Measurements from ENCODE around the gene NPPC. TPM values are rescaled to one million over a fixed set of nuclear protein-coding genes. Genes with fewer than 3 reads are reported as not detected.

NPPC gene
- polyA plus RNA-seq, 1 donor from 2014 or later: 2.7 TPM

DNA sequence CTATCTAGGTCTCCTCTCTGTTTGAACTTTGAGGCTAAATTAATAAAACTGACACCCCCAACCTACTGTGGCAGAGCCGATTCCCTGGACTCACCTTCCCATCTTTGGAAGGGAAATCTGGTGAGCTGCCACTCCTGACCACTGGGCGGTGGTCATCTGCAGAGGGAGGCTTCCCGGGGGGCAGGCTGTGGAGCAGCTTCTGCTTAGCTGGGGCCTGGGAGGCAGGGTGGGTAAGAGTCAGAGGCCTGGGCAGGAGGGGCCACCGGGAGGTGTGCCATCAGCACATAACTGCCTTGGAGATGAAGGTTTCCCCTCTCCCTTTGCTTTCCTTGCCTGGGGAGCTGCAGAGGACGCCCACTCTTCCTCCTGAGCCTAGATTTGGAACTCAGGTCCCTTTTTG is 2.3 kb upstream of the NPPC start:
- Histone ChIP-seq H4K20me1 (ENCODE audit: insufficient read depth) (no peaks in the 10 kb centered on the region), H3K4me2 (ENCODE audit: low read length) (no peak overlapping the region), H3K27me3 (ENCODE audit: insufficient read depth, low read depth, low read length) (peaks cover 45% of the 10 kb centered on the region), H3K4me3 (ENCODE audit: low read length) (no peak overlapping the region), H3K9ac (ENCODE audit: low read length) (no peak overlapping the region), H2AFZ (ENCODE audit: low read depth, low read length) (no peak overlapping the region), H3F3A (ENCODE audit: insufficient read depth, low read length, poor library complexity, severe bottlenecking) (no peaks in the 10 kb centered on the region), H3K9me3 (ENCODE audit: low read length) (no peaks in the 10 kb centered on the region), H3K27ac (ENCODE audit: low read length) (no peak overlapping the region), H3K79me2 (replicated peaks; ENCODE audit: insufficient read depth, low read length) (no peaks in the 10 kb centered on the region), H3K9me2 (ENCODE audit: insufficient read depth, low read length) (no peaks in the 10 kb centered on the region), H3K36me3 (ENCODE audit: insufficient read depth, low read length) (no peaks in the 10 kb centered on the region)
- TF ChIP-seq EZH2 (IDR thresholded peaks at IDR 0.05; ENCODE audit: borderline replicate concordance, insufficient read depth, low read length, poor library complexity, severe bottlenecking) (no peak), MXI1 (conservative IDR thresholded peaks at IDR 0.05; ENCODE audit: poor library complexity, severe bottlenecking) (no peak), POLR2AphosphoS5 (IDR thresholded peaks at IDR 0.05) (no peak), TAF1 (IDR thresholded peaks at IDR 0.05; ENCODE audit: low read depth) (no peak), EP300 (conservative IDR thresholded peaks at IDR 0.05; ENCODE audit: poor library complexity, severe bottlenecking) (no peak), RAD21 (conservative IDR thresholded peaks at IDR 0.05) (no peak), SMC3 (conservative IDR thresholded peaks at IDR 0.05; ENCODE audit: poor library complexity) (no peak)
- TF ChIP-seq, protein P1, sequence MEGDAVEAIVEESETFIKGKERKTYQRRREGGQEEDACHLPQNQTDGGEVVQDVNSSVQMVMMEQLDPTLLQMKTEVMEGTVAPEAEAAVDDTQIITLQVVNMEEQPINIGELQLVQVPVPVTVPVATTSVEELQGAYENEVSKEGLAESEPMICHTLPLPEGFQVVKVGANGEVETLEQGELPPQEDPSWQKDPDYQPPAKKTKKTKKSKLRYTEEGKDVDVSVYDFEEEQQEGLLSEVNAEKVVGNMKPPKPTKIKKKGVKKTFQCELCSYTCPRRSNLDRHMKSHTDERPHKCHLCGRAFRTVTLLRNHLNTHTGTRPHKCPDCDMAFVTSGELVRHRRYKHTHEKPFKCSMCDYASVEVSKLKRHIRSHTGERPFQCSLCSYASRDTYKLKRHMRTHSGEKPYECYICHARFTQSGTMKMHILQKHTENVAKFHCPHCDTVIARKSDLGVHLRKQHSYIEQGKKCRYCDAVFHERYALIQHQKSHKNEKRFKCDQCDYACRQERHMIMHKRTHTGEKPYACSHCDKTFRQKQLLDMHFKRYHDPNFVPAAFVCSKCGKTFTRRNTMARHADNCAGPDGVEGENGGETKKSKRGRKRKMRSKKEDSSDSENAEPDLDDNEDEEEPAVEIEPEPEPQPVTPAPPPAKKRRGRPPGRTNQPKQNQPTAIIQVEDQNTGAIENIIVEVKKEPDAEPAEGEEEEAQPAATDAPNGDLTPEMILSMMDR (IDR thresholded peaks at IDR 0.05; ENCODE audit: poor library complexity, severe bottlenecking): no peak
- TF ChIP-seq, protein P2, sequence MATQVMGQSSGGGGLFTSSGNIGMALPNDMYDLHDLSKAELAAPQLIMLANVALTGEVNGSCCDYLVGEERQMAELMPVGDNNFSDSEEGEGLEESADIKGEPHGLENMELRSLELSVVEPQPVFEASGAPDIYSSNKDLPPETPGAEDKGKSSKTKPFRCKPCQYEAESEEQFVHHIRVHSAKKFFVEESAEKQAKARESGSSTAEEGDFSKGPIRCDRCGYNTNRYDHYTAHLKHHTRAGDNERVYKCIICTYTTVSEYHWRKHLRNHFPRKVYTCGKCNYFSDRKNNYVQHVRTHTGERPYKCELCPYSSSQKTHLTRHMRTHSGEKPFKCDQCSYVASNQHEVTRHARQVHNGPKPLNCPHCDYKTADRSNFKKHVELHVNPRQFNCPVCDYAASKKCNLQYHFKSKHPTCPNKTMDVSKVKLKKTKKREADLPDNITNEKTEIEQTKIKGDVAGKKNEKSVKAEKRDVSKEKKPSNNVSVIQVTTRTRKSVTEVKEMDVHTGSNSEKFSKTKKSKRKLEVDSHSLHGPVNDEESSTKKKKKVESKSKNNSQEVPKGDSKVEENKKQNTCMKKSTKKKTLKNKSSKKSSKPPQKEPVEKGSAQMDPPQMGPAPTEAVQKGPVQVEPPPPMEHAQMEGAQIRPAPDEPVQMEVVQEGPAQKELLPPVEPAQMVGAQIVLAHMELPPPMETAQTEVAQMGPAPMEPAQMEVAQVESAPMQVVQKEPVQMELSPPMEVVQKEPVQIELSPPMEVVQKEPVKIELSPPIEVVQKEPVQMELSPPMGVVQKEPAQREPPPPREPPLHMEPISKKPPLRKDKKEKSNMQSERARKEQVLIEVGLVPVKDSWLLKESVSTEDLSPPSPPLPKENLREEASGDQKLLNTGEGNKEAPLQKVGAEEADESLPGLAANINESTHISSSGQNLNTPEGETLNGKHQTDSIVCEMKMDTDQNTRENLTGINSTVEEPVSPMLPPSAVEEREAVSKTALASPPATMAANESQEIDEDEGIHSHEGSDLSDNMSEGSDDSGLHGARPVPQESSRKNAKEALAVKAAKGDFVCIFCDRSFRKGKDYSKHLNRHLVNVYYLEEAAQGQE (IDR thresholded peaks at IDR 0.05; ENCODE audit: borderline replicate concordance): no peak

DNA sequence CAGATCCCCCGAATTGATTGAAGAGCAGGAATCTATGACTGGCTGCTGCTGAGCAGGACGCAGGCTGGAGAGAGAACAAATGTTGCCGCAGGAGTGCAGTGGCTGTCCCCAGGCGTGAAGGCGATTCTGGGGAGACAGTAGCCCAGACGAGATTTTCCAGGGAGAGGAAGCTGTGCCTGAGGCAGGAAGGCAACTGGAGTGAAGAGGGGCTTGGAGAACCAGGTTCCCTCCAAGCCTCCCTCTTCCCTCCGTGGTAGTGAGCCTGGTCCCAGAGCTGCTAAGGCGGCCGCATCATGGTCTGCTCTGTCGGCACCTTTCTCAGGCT is 1.3 kb upstream of the NPPC start:
- H3K27me3 ChIP-seq (ENCODE audit: insufficient read depth, low read depth, low read length): peaks cover 45% of the 10 kb centered on the region
- H3F3A ChIP-seq (ENCODE audit: insufficient read depth, low read length, poor library complexity, severe bottlenecking): no peaks in the 10 kb centered on the region
- no peaks in the 10 kb centered on the region for H4K20me1 ChIP-seq (ENCODE audit: insufficient read depth)
- no peaks in the 10 kb centered on the region for H3K9me2 ChIP-seq (ENCODE audit: insufficient read depth, low read length)
- H3K9me3 ChIP-seq (ENCODE audit: low read length): no peaks in the 10 kb centered on the region
- H3K4me2 ChIP-seq (ENCODE audit: low read length): no peak overlapping the region
- TF ChIP-seq TAF1 (IDR thresholded peaks at IDR 0.05; ENCODE audit: low read depth) (no peak), MXI1 (conservative IDR thresholded peaks at IDR 0.05; ENCODE audit: poor library complexity, severe bottlenecking) (no peak), SMC3 (conservative IDR thresholded peaks at IDR 0.05; ENCODE audit: poor library complexity) (no peak), EP300 (conservative IDR thresholded peaks at IDR 0.05; ENCODE audit: poor library complexity, severe bottlenecking) (no peak), RAD21 (conservative IDR thresholded peaks at IDR 0.05) (no peak), EZH2 (IDR thresholded peaks at IDR 0.05; ENCODE audit: borderline replicate concordance, insufficient read depth, low read length, poor library complexity, severe bottlenecking) (no peak)
- H3K79me2 ChIP-seq (replicated peaks; ENCODE audit: insufficient read depth, low read length): no peaks in the 10 kb centered on the region
- no peak overlapping the region for H3K27ac ChIP-seq (ENCODE audit: low read length)
- no peaks in the 10 kb centered on the region for H3K36me3 ChIP-seq (ENCODE audit: insufficient read depth, low read length)
- no peak overlapping the region for H3K9ac ChIP-seq (ENCODE audit: low read length)
- no peak overlapping the region for H2AFZ ChIP-seq (ENCODE audit: low read depth, low read length)
- peak overlapping the region; percentile 82 for H3K4me3 ChIP-seq (ENCODE audit: low read length)
